H1 (cell line): ENCODE data around the gene PTPN1. TPM values are rescaled to one million over a fixed set of nuclear protein-coding genes. Genes with fewer than 3 reads are reported as not detected.

Experiments used
- CTCF ChIA-PET: fragments of 300-600 bp; sonication (Branson Sonifier 250); formaldehyde crosslinking; loops from one replicate; lab custom pipeline; 2021; ENCODE audit not compliant: partially characterized antibody; lab: Charles Lee
- POLR2A ChIA-PET: fragments of 300-600 bp; sonication (Branson Sonifier 250); formaldehyde crosslinking; loops from one replicate; lab custom pipeline; 2021; ENCODE audit warnings: inconsistent platforms; ENCODE audit not compliant: partially characterized antibody; lab: Charles Lee
- DNase-seq, 2 experiments: peaks; one replicate each; pipeline versions ENCODE4 v3.0.0 to v3.0.0-alpha.2; 2010 to 2022; ENCODE audit warnings: low spot score in 2 of 2, low read depth in 1 of 2, mixed read lengths in 1 of 2
- FAIRE-seq: peaks from 2 replicates; lab custom pipeline; 2011; peaks lifted over from hg19 to GRCh38; lab: Jason Lieb, UNC
- H2AFZ ChIP-seq: 2 replicates; pipeline ENCODE4 v1.8.1; 2012; ENCODE audit warnings: low read length, inconsistent platforms
- H2AK5ac ChIP-seq: 2 replicates; pipeline ENCODE4 v1.6.1; 2013; ENCODE audit warnings: low read depth, low read length
- H2BK120ac ChIP-seq: replicated peaks from 2 replicates; pipeline ENCODE3; 2013; ENCODE audit warnings: low read depth, low read length, inconsistent platforms
- H2BK12ac ChIP-seq: 2 replicates; pipeline ENCODE4 v1.6.1; 2013; ENCODE audit warnings: low read depth, low read length
- H2BK15ac ChIP-seq: 2 replicates; pipeline ENCODE4 v1.6.1; 2013; ENCODE audit warnings: low read length
- H2BK20ac ChIP-seq: 2 replicates; pipeline ENCODE4 v1.6.1; 2013; ENCODE audit warnings: low read length
- H2BK5ac ChIP-seq: 2 replicates; pipeline ENCODE4 v1.6.1; 2013; ENCODE audit warnings: low read depth, low read length
- H3K14ac ChIP-seq: 2 replicates; pipeline ENCODE4 v1.6.1; 2013; ENCODE audit warnings: inconsistent platforms; ENCODE audit not compliant: insufficient read length
- H3K18ac ChIP-seq: 2 replicates; pipeline ENCODE4 v1.6.1; 2013; ENCODE audit warnings: low read length; ENCODE audit errors: extremely low read depth
- H3K23ac ChIP-seq: 2 replicates; pipeline ENCODE4 v1.6.1; 2013; ENCODE audit warnings: inconsistent platforms; ENCODE audit not compliant: insufficient read length
- H3K23me2 ChIP-seq: 2 replicates; pipeline ENCODE4 v1.6.1; 2013; ENCODE audit warnings: low read depth, low read length
- H3K27ac ChIP-seq: 2 replicates; pipeline ENCODE4 v1.6.1; 2011; ENCODE audit warnings: low read depth, low read length, inconsistent platforms
- H3K27me3 ChIP-seq, 4 experiments: replicated peaks in 1 of 4; 1 replicate in 1 of 4; 2 replicates in 3 of 4; pipeline versions ENCODE4 v1.6.1 to v1.8.1; 2011 to 2013; ENCODE audit warnings: low read length in 3 of 4, mild to moderate bottlenecking in 3 of 4, inconsistent platforms in 2 of 4, mixed read lengths in 2 of 4, moderate library complexity in 1 of 4; ENCODE audit not compliant: control insufficient read depth in 3 of 4, insufficient read depth in 3 of 4; ENCODE audit errors: extremely low read depth in 1 of 4
- H3K36me3 ChIP-seq, 4 experiments: 2 replicates each; pipeline versions ENCODE4 v1.6.1 to v1.8.1; 2011 to 2013; ENCODE audit warnings: mild to moderate bottlenecking in 4 of 4, low read length in 3 of 4, moderate library complexity in 2 of 4, control low read depth in 1 of 4, inconsistent platforms in 1 of 4; ENCODE audit not compliant: insufficient read depth in 4 of 4, control insufficient read depth in 2 of 4
- H3K4ac ChIP-seq: replicated peaks from 2 replicates; pipeline ENCODE3; 2013; ENCODE audit warnings: low read length, low read depth, mixed read lengths, inconsistent platforms; ENCODE audit not compliant: insufficient read length
- H3K4me1 ChIP-seq, 4 experiments: replicated peaks in 1 of 4; 1 replicate in 1 of 4; 2 replicates in 3 of 4; pipeline versions ENCODE4 v1.6.1 to v1.8.1; 2011 to 2013; ENCODE audit warnings: low read length in 3 of 4, inconsistent platforms in 2 of 4, mixed read lengths in 1 of 4; ENCODE audit not compliant: insufficient read depth in 4 of 4, control insufficient read depth in 3 of 4
- H3K4me2 ChIP-seq, 2 experiments: 2 replicates each; pipeline versions ENCODE4 v1.6.1 to v1.8.1; 2011 to 2013; ENCODE audit warnings: low read depth in 2 of 2, low read length in 2 of 2, control low read depth in 1 of 2, inconsistent platforms in 1 of 2, mild to moderate bottlenecking in 1 of 2; ENCODE audit not compliant: insufficient read depth in 1 of 2
- H3K4me3 ChIP-seq, 4 experiments: fragments of 200-600, 300-600 bp in 1 of 4; sonication (generic), shearing (Covaris generic), sonication (Bioruptor Twin) in 1 of 4; 2 replicates each; pipeline versions ENCODE4 v1.5.1 to v1.8.1; 2011 to 2016; ENCODE audit warnings: low read length in 4 of 4, low read depth in 3 of 4, control low read depth in 2 of 4, inconsistent platforms in 2 of 4, mild to moderate bottlenecking in 2 of 4, mixed read lengths in 1 of 4, moderate library complexity in 1 of 4; ENCODE audit not compliant: insufficient read depth in 2 of 4; ENCODE audit errors: extremely low read depth in 1 of 4
- H3K56ac ChIP-seq: replicated peaks from 2 replicates; pipeline ENCODE3; 2013; ENCODE audit warnings: low read depth, mild to moderate bottlenecking, mixed read lengths, low read length, inconsistent platforms; ENCODE audit not compliant: insufficient read length
- H3K79me1 ChIP-seq: 2 replicates; pipeline ENCODE4 v1.6.1; 2013; ENCODE audit warnings: low read depth, low read length, control low read depth
- H3K79me2 ChIP-seq, 2 experiments: 2 replicates each; pipeline versions ENCODE4 v1.6.1 to v1.8.1; 2012 to 2013; ENCODE audit warnings: low read length in 2 of 2, mild to moderate bottlenecking in 2 of 2, inconsistent platforms in 1 of 2; ENCODE audit not compliant: insufficient read depth in 2 of 2, control insufficient read depth in 1 of 2
- H3K9ac ChIP-seq, 4 experiments: replicated peaks in 1 of 4; 1 replicate in 1 of 4; 2 replicates in 3 of 4; pipeline versions ENCODE4 v1.6.1 to v1.8.1; 2011 to 2013; ENCODE audit warnings: low read depth in 3 of 4, low read length in 3 of 4, control low read depth in 2 of 4, mild to moderate bottlenecking in 2 of 4, moderate library complexity in 2 of 4, inconsistent platforms in 1 of 4; ENCODE audit errors: extremely low read depth in 1 of 4
- H3K9me3 ChIP-seq, 2 experiments: 2 replicates each; pipeline versions ENCODE4 v1.6.1 to v1.8.1; 2012 to 2013; ENCODE audit warnings: mild to moderate bottlenecking in 2 of 2, moderate library complexity in 2 of 2, control low read depth in 1 of 2, inconsistent platforms in 1 of 2, low read depth in 1 of 2, low read length in 1 of 2, mixed read lengths in 1 of 2; ENCODE audit not compliant: insufficient read depth in 2 of 2
- H4K20me1 ChIP-seq, 2 experiments: replicated peaks in 1 of 2; 2 replicates each; pipeline versions ENCODE3 to v1.8.1; 2011 to 2013; ENCODE audit warnings: inconsistent platforms in 2 of 2, low read length in 2 of 2, mild to moderate bottlenecking in 1 of 2; ENCODE audit not compliant: insufficient read depth in 2 of 2, control insufficient read depth in 1 of 2
- H4K5ac ChIP-seq: 2 replicates; pipeline ENCODE4 v1.6.1; 2013; ENCODE audit warnings: low read length, low read depth, mixed read lengths, inconsistent platforms; ENCODE audit not compliant: insufficient read length
- H4K8ac ChIP-seq: 2 replicates; pipeline ENCODE4 v1.8.0; 2013; ENCODE audit warnings: mild to moderate bottlenecking, moderate library complexity, low read length, inconsistent platforms; ENCODE audit not compliant: insufficient read depth; ENCODE audit errors: extremely low read depth
- H4K91ac ChIP-seq: replicated peaks from 2 replicates; pipeline ENCODE3; 2013; ENCODE audit warnings: low read length, mixed read lengths, inconsistent platforms; ENCODE audit not compliant: insufficient read length
- CEBPB ChIP-seq: IDR thresholded peaks from 2 replicates; pipeline ENCODE4 v1.6.1; 2012; ENCODE audit warnings: low read depth, low read length
- KDM1A ChIP-seq: fragments of 200-600, 300-600 bp; sonication (generic); IDR thresholded peaks from 2 replicates; pipeline ENCODE4 v1.7.1; 2016; ENCODE audit warnings: mild to moderate bottlenecking, low read length, borderline replicate concordance
- NRF1 ChIP-seq: IDR thresholded peaks from 2 replicates; pipeline ENCODE4 v1.6.1; 2011; ENCODE audit warnings: mild to moderate bottlenecking, low read depth, low read length, improper control_type of control experiment
- POLR2AphosphoS5 ChIP-seq: IDR thresholded peaks from 2 replicates; pipeline ENCODE4 v1.6.1; 2011; ENCODE audit warnings: low read depth, low read length
- RXRA ChIP-seq: IDR thresholded peaks from 2 replicates; pipeline ENCODE4 v1.6.1; 2011; ENCODE audit warnings: low read depth, mild to moderate bottlenecking, low read length, moderate library complexity; ENCODE audit not compliant: insufficient read depth
- SP4 ChIP-seq: IDR thresholded peaks from 2 replicates; pipeline ENCODE4 v1.6.1; 2012; ENCODE audit warnings: low read length, inconsistent platforms
- TEAD4 ChIP-seq: IDR thresholded peaks from 2 replicates; pipeline ENCODE4 v1.6.1; 2012; ENCODE audit warnings: low read depth, low read length, inconsistent platforms, mixed read lengths
- USF2 ChIP-seq: IDR thresholded peaks from 2 replicates; pipeline ENCODE4 v1.6.1; 2011; ENCODE audit warnings: low read length, improper control_type of control experiment
- WGBS, 2 experiments: shearing (Covaris generic) in 1 of 2; methylation state at CpG; one replicate each; pipeline versions ENCODE4 v1.1.6 to v1.1.7; 2013 to 2015; ENCODE audit warnings: low lambda C conversion rate in 2 of 2, mixed read lengths in 2 of 2, inconsistent platforms in 1 of 2, low coverage in 1 of 2, missing lambda C conversion rate in 1 of 2; ENCODE audit not compliant: insufficient replicate concordance in 2 of 2, insufficient coverage in 1 of 2, insufficient read length in 1 of 2; ENCODE audit errors: extremely low coverage in 1 of 2, missing lambda C conversion rate in 1 of 2; 5-methylcytosine and 5-hydroxymethylcytosine counted together
- polyA plus RNA-seq, 7 experiments: library from polyadenylated mRNA; depleted of rRNA in 3 of 7; stranded (reverse) in 5 of 7; unstranded in 2 of 7; fragments of >200 nt in 5 of 7; fragments of 200-250 nt in 2 of 7; gene quantifications; 1 replicate in 5 of 7; 2 replicates in 1 of 7; 4 replicates in 1 of 7; pipeline versions ENCODE4 v1.2.1 to v1.2.3, GENCODE V29; 2011 to 2013; ENCODE audit warnings: missing spikeins in 2 of 7, mixed read lengths in 2 of 7
- total RNA-seq: library from RNA; stranded (reverse); fragmentation: NEBNext Ultra II Directional; extraction: Animal tissue kit (Norgen Biotek cat#: 25700); gene quantifications from 2 replicates; pipeline ENCODE4 v1.2.1, GENCODE V29; 2021
- TF ChIP-seq, protein P1 (sequence below): IDR thresholded peaks from 2 replicates; pipeline ENCODE4 v1.6.1; 2012; ENCODE audit warnings: low read length, inconsistent platforms

The PTPN1 gene
- total and polyA plus RNA-seq, 2 of the 8 experiments (the other 6 are each of a cell fraction or from before 2014, with no cell fraction given): 18.6 to 32.1 TPM

GRCh38 chr20:50472693-50473664 lies 37.2 kb upstream of the PTPN1 start:
- no peak overlapping the region for H4K91ac ChIP-seq
- no peaks in the 10 kb centered on the region for H3K9me3 ChIP-seq
- no peak overlapping the region for H3K9ac ChIP-seq
- no peak overlapping the region for H4K8ac ChIP-seq
- H4K5ac ChIP-seq: no peak overlapping the region
- H3K4me1 ChIP-seq: no peaks in the 10 kb centered on the region
- no peak overlapping the region for H2BK20ac ChIP-seq
- no peak overlapping the region for H3K14ac ChIP-seq
- ChIA-PET POLR2A (interaction anchor here (1.4 kb wide), 1 partner anchor 120 kb away, joined by 3 read pairs; no protein-coding TSS in a partner anchor), CTCF (interaction anchor here (0.8 kb wide), 1 partner anchor 50 kb away, joined by 4 read pairs; no protein-coding TSS in a partner anchor)
- no peak overlapping the region for H3K56ac ChIP-seq
- DNase-seq (no peak), FAIRE-seq (no peak)
- no peaks in the 10 kb centered on the region for H3K79me2 ChIP-seq
- no peak overlapping the region for H2AK5ac ChIP-seq
- no peak overlapping the region for H2BK120ac ChIP-seq
- no peaks in the 10 kb centered on the region for H3K23me2 ChIP-seq
- no peak overlapping the region for H3K23ac ChIP-seq
- H2AFZ ChIP-seq: no peak overlapping the region
- no peaks in the 10 kb centered on the region for H3K79me1 ChIP-seq
- H3K4me3 ChIP-seq: no peak overlapping the region
- H3K4ac ChIP-seq: no peak overlapping the region
- H2BK12ac ChIP-seq: no peak overlapping the region
- H3K4me2 ChIP-seq: no peak overlapping the region
- H3K27me3 ChIP-seq: no peaks in the 10 kb centered on the region
- no peaks in the 10 kb centered on the region for H4K20me1 ChIP-seq
- H3K27ac ChIP-seq: no peak overlapping the region
- no peaks in the 10 kb centered on the region for H3K36me3 ChIP-seq
- no peak overlapping the region for H2BK15ac ChIP-seq
- no peak overlapping the region for H2BK5ac ChIP-seq
- 89% methylated on average over 11 of the region's 12 CpGs; no CpG with 5 or more reads in 1 of the 2 experiments for WGBS, 2 experiments
- no peak overlapping the region for H3K18ac ChIP-seq
- TF ChIP-seq TEAD4 (no peak), NRF1 (no peak), SP4 (no peak), CEBPB (no peak), KDM1A (no peak), USF2 (no peak), RXRA (no peak), POLR2AphosphoS5 (no peak)
- TF ChIP-seq, protein P1, sequence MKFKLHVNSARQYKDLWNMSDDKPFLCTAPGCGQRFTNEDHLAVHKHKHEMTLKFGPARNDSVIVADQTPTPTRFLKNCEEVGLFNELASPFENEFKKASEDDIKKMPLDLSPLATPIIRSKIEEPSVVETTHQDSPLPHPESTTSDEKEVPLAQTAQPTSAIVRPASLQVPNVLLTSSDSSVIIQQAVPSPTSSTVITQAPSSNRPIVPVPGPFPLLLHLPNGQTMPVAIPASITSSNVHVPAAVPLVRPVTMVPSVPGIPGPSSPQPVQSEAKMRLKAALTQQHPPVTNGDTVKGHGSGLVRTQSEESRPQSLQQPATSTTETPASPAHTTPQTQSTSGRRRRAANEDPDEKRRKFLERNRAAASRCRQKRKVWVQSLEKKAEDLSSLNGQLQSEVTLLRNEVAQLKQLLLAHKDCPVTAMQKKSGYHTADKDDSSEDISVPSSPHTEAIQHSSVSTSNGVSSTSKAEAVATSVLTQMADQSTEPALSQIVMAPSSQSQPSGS: no peak
